Measurements from ENCODE around the gene AP3M1.

DNA sequence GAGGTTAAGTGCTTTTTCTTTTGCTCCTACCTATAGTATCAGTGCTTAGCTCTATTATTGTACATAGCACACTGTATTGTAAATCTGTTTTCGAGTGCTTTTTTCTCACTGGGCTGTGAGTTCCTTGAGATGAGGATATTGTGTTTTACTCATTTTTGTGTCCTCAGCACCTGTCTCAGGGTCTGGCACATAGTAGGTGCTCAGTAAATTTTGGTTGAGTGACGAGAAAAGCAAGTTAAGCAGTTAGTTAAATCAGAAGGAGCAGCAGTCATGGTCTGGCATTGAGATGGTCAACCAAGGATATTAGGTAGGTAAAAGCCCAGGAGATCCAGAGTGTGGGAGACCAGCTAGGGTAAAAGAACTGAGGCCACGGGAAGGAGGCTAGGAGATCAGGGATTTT, 51.2 kb downstream of the AP3M1 start:
- TF ChIP-seq ZNF70 (CRISPR knock-in tag; IDR thresholded peaks at IDR 0.05) (no peak), ZFP3 (CRISPR knock-in tag; IDR thresholded peaks at IDR 0.05) (no peak), ZFP30 (CRISPR knock-in tag; IDR thresholded peaks at IDR 0.05) (no peak), ARNTL (CRISPR knock-in tag; IDR thresholded peaks at IDR 0.05; ENCODE audit: borderline replicate concordance, low read depth) (no peak), CSDC2 (CRISPR knock-in tag; IDR thresholded peaks at IDR 0.05) (no peak)
